Kidney (tissue), 14 donors: ENCODE data around the gene SLC12A7. TPM values are rescaled to one million over a fixed set of nuclear protein-coding genes. Genes with fewer than 3 reads are reported as not detected.

ENCODE experiments used
- DNase-seq, 5 donors: peaks; one replicate each; pipeline ENCODE4 v3.0.0-alpha.2; 2013 to 2020
- FAIRE-seq: peaks from 2 replicates; lab custom pipeline; 2012; peaks lifted over from hg19 to GRCh38; lab: Jason Lieb, UNC
- H3K27ac ChIP-seq, 2 donors: one replicate each; pipeline ENCODE4 v1.7.0; 2013; ENCODE audit warnings: low read depth in 2 of 2, low read length in 2 of 2, inconsistent platforms in 1 of 2
- H3K27me3 ChIP-seq: one replicate; pipeline ENCODE4 v1.7.1; 2013; ENCODE audit warnings: low read length, inconsistent platforms; ENCODE audit not compliant: control insufficient read depth, insufficient read depth
- H3K36me3 ChIP-seq, 3 donors: one replicate each; pipeline versions ENCODE4 v1.7.0 to v1.7.1; 2013; ENCODE audit warnings: low read length in 3 of 3, control low read depth in 1 of 3, inconsistent platforms in 1 of 3; ENCODE audit not compliant: insufficient read depth in 3 of 3, control insufficient read depth in 2 of 3
- H3K4me1 ChIP-seq, 3 donors: one replicate each; pipeline versions ENCODE4 v1.7.0 to v1.7.1; 2013; ENCODE audit warnings: low read length in 3 of 3, inconsistent platforms in 1 of 3, low read depth in 1 of 3; ENCODE audit not compliant: control insufficient read depth in 2 of 3, insufficient read depth in 2 of 3
- H3K4me3 ChIP-seq, 3 donors: one replicate each; pipeline versions ENCODE4 v1.7.0 to v1.8.1; 2013; ENCODE audit warnings: low read length in 3 of 3, control low read depth in 1 of 3, inconsistent platforms in 1 of 3
- H3K9ac ChIP-seq, 3 donors: one replicate each; pipeline versions ENCODE4 v1.7.0 to v1.7.1; 2013; ENCODE audit warnings: low read length in 3 of 3, control low read depth in 1 of 3, inconsistent platforms in 1 of 3
- H3K9me3 ChIP-seq, 3 donors: one replicate each; pipeline versions ENCODE4 v1.7.0 to v1.7.1; 2013; ENCODE audit warnings: low read length in 3 of 3, control low read depth in 1 of 3, inconsistent platforms in 1 of 3; ENCODE audit not compliant: control insufficient read depth in 2 of 3, insufficient read depth in 1 of 3
- intact Hi-C: fragments of 100-400 bp; cut with DNase I; formaldehyde crosslinking; loops from one replicate; pipeline ENCODE4 v1.11.1; 2022
- polyA plus RNA-seq: library from polyadenylated mRNA; stranded (reverse); fragments of 350-450 nt; fragmentation: Illumina TruSeq; extraction: RNeasy Lipid Tissue Mini Kit (QIAGEN cat#74804); gene quantifications from one replicate; pipeline ENCODE4 v1.2.3, GENCODE V29; 2014; ENCODE audit warnings: low read depth, low replicate concordance; ENCODE audit not compliant: insufficient read depth
- total RNA-seq: library from RNA; stranded (reverse); fragmentation: NEBNext Ultra II Directional; extraction: Animal tissue kit (Norgen Biotek cat#: 25700); gene quantifications from one replicate; pipeline ENCODE4 v1.2.1, GENCODE V29; 2021
- TF ChIP-seq, protein P1 (sequence below): IDR thresholded peaks from 3 replicates; pipeline ENCODE4 v1.5.1; 2012; ENCODE audit warnings: mild to moderate bottlenecking, moderate library complexity, borderline replicate concordance; ENCODE audit not compliant: insufficient read depth; ENCODE audit errors: extremely low read depth
- donor health status: control.
- donor health status: control.
- donor health status: control.
- donor health status: control.
- donor health status: control.
- donor health status: DM: yes; HTN: yes; CAD: no.
- donor health status: Normal renal cell carcinoma (clear cell type).

Gene SLC12A7
- total and polyA plus RNA-seq, 2 donors from 2014 or later, result 28.2 to 92.9 TPM

DNA sequence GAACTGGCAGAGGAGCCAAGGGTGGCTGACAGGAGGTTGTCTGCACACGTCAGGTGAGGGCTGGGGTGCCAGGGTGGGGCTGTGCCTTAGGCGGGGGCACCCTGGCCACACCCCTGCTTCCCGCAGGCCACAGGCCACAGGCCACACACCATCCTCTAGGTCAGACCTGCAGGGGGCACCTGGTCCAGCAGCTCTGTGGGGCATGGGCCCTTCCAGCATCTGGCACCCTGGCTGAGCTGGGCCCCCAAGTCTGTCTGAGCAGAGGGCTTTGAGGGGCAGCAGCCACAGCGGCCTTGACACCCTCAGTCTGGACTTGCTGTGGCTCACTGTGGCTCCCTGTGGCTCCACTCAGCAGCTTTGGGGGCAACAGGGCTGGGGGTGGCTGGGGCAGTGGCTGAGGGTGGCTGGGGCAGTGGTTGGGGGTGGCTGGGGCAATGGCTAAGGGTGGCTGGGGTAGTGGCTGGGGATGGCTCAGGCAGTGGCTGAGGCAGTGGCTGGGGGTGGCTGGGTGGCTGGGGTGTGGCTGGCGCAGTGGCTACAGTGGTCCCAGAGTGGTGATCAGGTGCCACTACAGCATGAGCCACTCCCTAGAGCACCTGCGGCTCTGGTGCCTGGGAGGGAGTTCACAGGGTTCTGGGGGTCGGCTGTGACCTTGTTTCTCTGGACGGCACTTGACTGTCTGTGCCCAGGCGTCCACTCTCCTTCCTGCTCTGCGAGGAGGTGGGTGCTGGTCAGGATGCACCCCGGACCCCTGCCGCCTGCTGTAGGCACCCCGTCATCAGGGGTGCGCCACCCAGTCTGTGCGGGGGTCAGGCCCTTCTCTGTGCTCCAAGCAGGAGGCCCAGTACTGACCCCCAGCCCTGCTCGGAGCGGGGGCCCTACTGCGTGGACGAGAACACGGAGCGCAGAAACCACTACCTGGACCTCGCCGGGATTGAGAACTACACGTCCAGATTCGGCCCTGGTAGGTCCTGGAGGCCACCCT is 76.2 kb downstream of the SLC12A7 start:
- H3K9me3 ChIP-seq, result no peaks in the 10 kb centered on the region
- no peak overlapping the region for H3K4me3 ChIP-seq
- no peaks in the 10 kb centered on the region for H3K36me3 ChIP-seq
- no peaks in the 10 kb centered on the region for H3K27me3 ChIP-seq
- H3K27ac ChIP-seq, result no peak overlapping the region
- FAIRE-seq, result no peak
- intact Hi-C loops, result no loop called here
- H3K9ac ChIP-seq, result no peak overlapping the region
- no peaks in the 10 kb centered on the region for H3K4me1 ChIP-seq
- peak in 1 of 5 donors; percentile 70 for DNase-seq
- TF ChIP-seq, protein P1, sequence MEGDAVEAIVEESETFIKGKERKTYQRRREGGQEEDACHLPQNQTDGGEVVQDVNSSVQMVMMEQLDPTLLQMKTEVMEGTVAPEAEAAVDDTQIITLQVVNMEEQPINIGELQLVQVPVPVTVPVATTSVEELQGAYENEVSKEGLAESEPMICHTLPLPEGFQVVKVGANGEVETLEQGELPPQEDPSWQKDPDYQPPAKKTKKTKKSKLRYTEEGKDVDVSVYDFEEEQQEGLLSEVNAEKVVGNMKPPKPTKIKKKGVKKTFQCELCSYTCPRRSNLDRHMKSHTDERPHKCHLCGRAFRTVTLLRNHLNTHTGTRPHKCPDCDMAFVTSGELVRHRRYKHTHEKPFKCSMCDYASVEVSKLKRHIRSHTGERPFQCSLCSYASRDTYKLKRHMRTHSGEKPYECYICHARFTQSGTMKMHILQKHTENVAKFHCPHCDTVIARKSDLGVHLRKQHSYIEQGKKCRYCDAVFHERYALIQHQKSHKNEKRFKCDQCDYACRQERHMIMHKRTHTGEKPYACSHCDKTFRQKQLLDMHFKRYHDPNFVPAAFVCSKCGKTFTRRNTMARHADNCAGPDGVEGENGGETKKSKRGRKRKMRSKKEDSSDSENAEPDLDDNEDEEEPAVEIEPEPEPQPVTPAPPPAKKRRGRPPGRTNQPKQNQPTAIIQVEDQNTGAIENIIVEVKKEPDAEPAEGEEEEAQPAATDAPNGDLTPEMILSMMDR, result no peak

- H3K4me1 ChIP-seq, result no peaks in the 10 kb centered on the region
- H3K36me3 ChIP-seq, result no peaks in the 10 kb centered on the region
- DNase-seq (no peak), FAIRE-seq (no peak)
- H3K9me3 ChIP-seq, result no peaks in the 10 kb centered on the region
- intact Hi-C loops, result no loop called here
- TF ChIP-seq, protein P1, result no peak
- H3K27ac ChIP-seq, result no peak overlapping the region
- H3K9ac ChIP-seq, result no peak overlapping the region
- no peaks in the 10 kb centered on the region for H3K27me3 ChIP-seq
- no peak overlapping the region for H3K4me3 ChIP-seq
Observed at GRCh38 chr5:1034986-1035385, 76.9 kb downstream of the SLC12A7 start.

DNA sequence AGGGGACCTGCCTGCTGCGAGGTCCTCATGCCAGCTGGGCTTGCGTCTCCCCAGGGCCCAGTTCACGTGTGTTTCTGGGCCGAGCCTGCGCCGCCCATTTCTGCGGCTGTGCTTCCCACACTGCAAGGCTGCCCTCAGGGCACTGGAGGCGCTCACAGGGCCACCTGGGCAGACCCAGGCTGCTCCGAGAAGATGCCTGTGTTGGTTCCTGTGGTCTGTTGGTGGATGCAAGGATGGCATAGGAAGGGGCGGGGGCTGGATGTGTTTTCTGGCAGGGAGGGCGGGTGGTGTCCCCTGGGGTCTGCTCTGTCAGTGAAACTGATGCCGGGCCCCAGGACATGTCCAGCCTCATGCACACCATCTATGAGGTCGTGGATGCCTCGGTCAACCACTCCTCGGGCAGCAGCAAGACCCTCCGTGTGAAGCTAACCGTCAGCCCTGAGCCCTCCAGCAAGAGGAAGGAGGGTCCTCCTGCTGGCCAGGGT is 77.4 kb downstream of the SLC12A7 start:
- FAIRE-seq (no peak), DNase-seq (peak in 1 of 5 donors; percentile 49)
- Histone ChIP-seq H3K9me3 (no peaks in the 10 kb centered on the region), H3K36me3 (no peaks in the 10 kb centered on the region), H3K27me3 (no peaks in the 10 kb centered on the region), H3K9ac (no peak overlapping the region), H3K27ac (no peak overlapping the region), H3K4me1 (no peaks in the 10 kb centered on the region), H3K4me3 (no peak overlapping the region)
- TF ChIP-seq, protein P1, result no peak
- intact Hi-C loops, result no loop called here
